GM12878 (cell line): Measurements from ENCODE around the gene ASCC3. TPM values are rescaled to one million over a fixed set of nuclear protein-coding genes. Genes with fewer than 3 reads are reported as not detected.
"Not testable (repeated sequence)": the region's sequence is repeated elsewhere in the genome, so short reads cannot be mapped to it uniquely, and the experiment has no call there.

Source experiments
- ATAC-seq: fragments of 200-7000 bp; cut with Tn5 transposase; 3 replicates; pipeline ENCODE4 v1.9.1; 2020; ENCODE audit warnings: mild to moderate bottlenecking, moderate library complexity
- BruUV-seq: library from RNA; stranded (reverse); fragments of 400-500 nt; replicated peaks from 2 replicates; lab custom pipeline; 2021; lab: Mats Ljungman, UMichigan
- CTCF ChIA-PET: fragments of 300-600 bp; sonication (Branson Sonifier 250); formaldehyde crosslinking; extraction: SDS; loops from one replicate; lab custom pipeline; 2021; ENCODE audit warnings: inconsistent platforms; lab: Yijun Ruan, JAX
- POLR2A ChIA-PET: fragments of 350-600 bp; formaldehyde crosslinking; extraction: SDS; loops from one replicate; lab custom pipeline; 2021; ENCODE audit warnings: inconsistent platforms; lab: Charles Lee
- RAD21 ChIA-PET: fragments of 300-600 bp; sonication (Branson Sonifier 250); formaldehyde crosslinking; loops from one replicate; lab custom pipeline; 2023; ENCODE audit warnings: antibody characterized with exemption; ENCODE audit not compliant: unreplicated experiment; lab: Charles Lee
- SMC1A ChIA-PET: fragments of 300-600 bp; sonication (Branson Sonifier 250); formaldehyde crosslinking; loops from one replicate; lab custom pipeline; 2023; ENCODE audit not compliant: unreplicated experiment, uncharacterized antibody; lab: Charles Lee
- DNase-seq: peaks from one replicate; pipeline ENCODE4 v3.0.0-alpha.2; 2011; ENCODE audit warnings: low read depth, low spot score
- FAIRE-seq: peaks from 3 replicates; lab custom pipeline; 2011; peaks lifted over from hg19 to GRCh38; lab: Jason Lieb, UNC
- H2AFZ ChIP-seq: 2 replicates; pipeline ENCODE4 v1.6.0; 2011; ENCODE audit warnings: low read depth, low read length, control low read depth; ENCODE audit not compliant: control insufficient read depth
- H3K27ac ChIP-seq: 2 replicates; pipeline ENCODE4 v1.5.1; 2011; ENCODE audit warnings: control low read depth; ENCODE audit not compliant: control insufficient read depth, insufficient read depth
- H3K27me3 ChIP-seq, 2 experiments: replicated peaks in 1 of 2; 2 replicates each; pipeline versions ENCODE4 v1.6.0 to v1.6.1; 2011; ENCODE audit warnings: low read length in 1 of 2; ENCODE audit not compliant: control insufficient read depth in 2 of 2, insufficient read depth in 2 of 2
- H3K36me3 ChIP-seq, 2 experiments: 2 replicates each; pipeline ENCODE4 v1.5.1; 2011; ENCODE audit warnings: low read length in 1 of 2; ENCODE audit not compliant: control insufficient read depth in 2 of 2, insufficient read depth in 2 of 2
- H3K4me1 ChIP-seq: 2 replicates; pipeline ENCODE4 v1.6.1; 2011; ENCODE audit warnings: mild to moderate bottlenecking, low read length, moderate library complexity, mixed read lengths; ENCODE audit not compliant: control insufficient read depth, insufficient read depth
- H3K4me2 ChIP-seq: 2 replicates; pipeline ENCODE4 v1.6.0; 2011; ENCODE audit warnings: control low read depth; ENCODE audit not compliant: control insufficient read depth, insufficient read depth
- H3K4me3 ChIP-seq: fragments of 200-600 bp; sonication (generic); 2 replicates; pipeline ENCODE4 v1.5.1; 2016
- H3K79me2 ChIP-seq: 2 replicates; pipeline ENCODE4 v1.6.0; 2011; ENCODE audit warnings: low read length; ENCODE audit not compliant: control insufficient read depth, insufficient read depth
- H3K9ac ChIP-seq: 2 replicates; pipeline ENCODE4 v1.8.0; 2011; ENCODE audit warnings: low read length, control low read depth, mixed read lengths; ENCODE audit not compliant: control insufficient read depth, insufficient read depth
- H3K9me3 ChIP-seq: replicated peaks from 3 replicates; pipeline ENCODE4 v1.5.1; 2011; ENCODE audit warnings: mild to moderate bottlenecking, low read length; ENCODE audit not compliant: control insufficient read depth, insufficient read depth
- H4K20me1 ChIP-seq: 2 replicates; pipeline ENCODE4 v1.6.0; 2011; ENCODE audit not compliant: control insufficient read depth, insufficient read depth
- JUNB ChIP-seq: IDR thresholded peaks from 2 replicates; pipeline ENCODE4 v1.6.1; 2016; ENCODE audit warnings: antibody characterized with exemption, mild to moderate bottlenecking
- NKRF ChIP-seq: fragments of 450-650 bp; conservative IDR thresholded peaks from 2 replicates; pipeline ENCODE4 v1.6.1; 2017; ENCODE audit warnings: mild to moderate bottlenecking, moderate library complexity
- PKNOX1 ChIP-seq: fragments of 450-650 bp; IDR thresholded peaks from 2 replicates; pipeline ENCODE4 v1.6.1; 2016; ENCODE audit warnings: mild to moderate bottlenecking
- STAT1 ChIP-seq: fragments of 450-650 bp; conservative IDR thresholded peaks from 2 replicates; pipeline ENCODE4 v1.6.1; 2014; ENCODE audit warnings: antibody characterized with exemption, mild to moderate bottlenecking
- TARDBP ChIP-seq: IDR thresholded peaks from 2 replicates; pipeline ENCODE4 v1.6.1; 2016; ENCODE audit warnings: borderline replicate concordance
- ZNF592 ChIP-seq: fragments of 450-650 bp; IDR thresholded peaks from 2 replicates; pipeline ENCODE4 v1.6.1; 2017; ENCODE audit warnings: mild to moderate bottlenecking, moderate library complexity
- ZSCAN29 ChIP-seq: fragments of 450-650 bp; IDR thresholded peaks from 2 replicates; pipeline ENCODE4 v1.6.1; 2017; ENCODE audit warnings: mild to moderate bottlenecking, moderate library complexity
- ZZZ3 ChIP-seq: IDR thresholded peaks from 2 replicates; pipeline ENCODE4 v1.6.1; 2011; ENCODE audit warnings: low read depth; ENCODE audit not compliant: control insufficient read depth, insufficient read length
- WGBS: methylation state at CpG from one replicate; pipeline ENCODE4 v1.1.6; 2016; ENCODE audit warnings: low lambda C conversion rate; ENCODE audit not compliant: insufficient replicate concordance, insufficient coverage; ENCODE audit errors: missing lambda C conversion rate; 5-methylcytosine and 5-hydroxymethylcytosine counted together
- in situ Hi-C: fragments of 300-500 bp; cut with MboI; formaldehyde crosslinking; loops from 9 replicates; pipeline ENCODE4 v1.14.3; 2018; ENCODE audit warnings: mixed read lengths
- intact Hi-C: fragments of 100-400 bp; cut with micrococcal nuclease; formaldehyde crosslinking; loops from one replicate; pipeline ENCODE4 v1.14.2; 2022; ENCODE audit not compliant: unreplicated experiment
- polyA plus RNA-seq, 11 experiments: library from polyadenylated mRNA; depleted of rRNA in 4 of 11; unstranded in 6 of 11; stranded (reverse) in 5 of 11; fragments of >200 nt; fragmentation: Nextera tagmentation in 4 of 11; fragmentation: Illumina TruSeq in 1 of 11; extraction: Ambion mirVana in 4 of 11; extraction: Trizol in 1 of 11; gene quantifications; 1 replicate in 1 of 11; 2 replicates in 10 of 11; pipeline versions ENCODE4 v1.2.1 to v1.2.3, GENCODE V29; 2011 to 2016; ENCODE audit warnings: inconsistent platforms in 2 of 11, missing spikeins in 2 of 11, low read depth in 1 of 11
- total RNA-seq, 4 experiments: library from RNA; depleted of rRNA in 3 of 4; stranded (reverse); fragments of >200 nt in 3 of 4; fragmentation: Illumina TruSeq in 1 of 4; extraction: Trizol in 1 of 4; gene quantifications; 2 replicates each; pipeline versions ENCODE4 v1.2.1 to v1.2.3, GENCODE V29; 2013 to 2021

The ASCC3 gene
- total and polyA plus RNA-seq, 10 of the 15 experiments (the other 5 are each of a cell fraction or from before 2014, with no cell fraction given), result 19.9 to 76.2 (median 55.9) TPM

GRCh38 chr6:100737720-100738119, 143.4 kb downstream of the ASCC3 start:
- SMC1A ChIA-PET, H3K4me3 ChIP-seq, H2AFZ ChIP-seq, H4K20me1 ChIP-seq, in situ Hi-C loops, H3K9me3 ChIP-seq, FAIRE-seq, H3K79me2 ChIP-seq, RAD21 ChIA-PET, H3K4me1 ChIP-seq, CTCF ChIA-PET, intact Hi-C loops, DNase-seq: not testable (repeated sequence)
- POLR2A ChIA-PET, result interaction anchor here (0.5 kb wide), 1 partner anchor 277 kb away, joined by 4 read pairs; no protein-coding TSS in a partner anchor
- TF ChIP-seq PKNOX1, result peak; percentile 23; the same call in 1 of the 2 replicates
- TF ChIP-seq, all 136 proteins: peak for 1; not testable (repeated sequence) for 135
- H3K9ac ChIP-seq, ATAC-seq, BruUV-seq, H3K36me3 ChIP-seq, H3K27ac ChIP-seq, H3K27me3 ChIP-seq, H3K4me2 ChIP-seq: not testable (repeated sequence)

GRCh38 chr6:100731411-100731810, 149.7 kb downstream of the ASCC3 start:
- SMC1A ChIA-PET, result no interaction called here
- intact Hi-C loops, result no loop called here
- POLR2A ChIA-PET, result no interaction called here
- H2AFZ ChIP-seq, result no peak overlapping the region
- H3K4me2 ChIP-seq, result no peak overlapping the region
- RAD21 ChIA-PET, result no interaction called here
- ATAC-seq (no peak), DNase-seq (no peak), FAIRE-seq (no peak)
- no peak overlapping the region for H3K4me3 ChIP-seq
- WGBS, result 96% methylated on average over 5 of the region's 5 CpGs
- in situ Hi-C loops, result no loop called here
- no peaks in the 10 kb centered on the region for H4K20me1 ChIP-seq
- H3K27ac ChIP-seq, result no peak overlapping the region
- no peaks in the 10 kb centered on the region for H3K79me2 ChIP-seq
- H3K9ac ChIP-seq, result no peak overlapping the region
- CTCF ChIA-PET, result interaction anchor here (1.0 to 3.0 kb wide), 2 partner anchors 12 to 13 kb away, joined by 3 to 12 read pairs; no protein-coding TSS in a partner anchor
- H3K27me3 ChIP-seq, result no peaks in the 10 kb centered on the region
- no peaks in the 10 kb centered on the region for H3K4me1 ChIP-seq
- no peaks in the 10 kb centered on the region for H3K9me3 ChIP-seq
- H3K36me3 ChIP-seq, result no peaks in the 10 kb centered on the region
- BruUV-seq, result no TSS peak
- TF ChIP-seq ZNF592 (no peak), NKRF (no peak), TARDBP (no peak), ZSCAN29 (no peak), JUNB (no peak), STAT1 (no peak), ZZZ3 (no peak)
